Liver (tissue), 9 donors: ENCODE data around the gene UBXN1. TPM values are rescaled to one million over a fixed set of nuclear protein-coding genes. Genes with fewer than 3 reads are reported as not detected.
A peak's percentile ranks its signal among the peaks of the same experiment; 100 is the strongest.
"Not testable (repeated sequence)": the region's sequence is repeated elsewhere in the genome, so short reads cannot be mapped to it uniquely, and the experiment has no call there.

Source experiments
- DNase-seq: peaks from one replicate; pipeline ENCODE4 v3.0.0-alpha.2; 2017; ENCODE audit warnings: low spot score
- H3K27ac ChIP-seq, 2 donors: one replicate each; pipeline ENCODE4 v1.7.0; 2013; ENCODE audit warnings: inconsistent platforms in 2 of 2, low read length in 2 of 2, control low read depth in 1 of 2, low read depth in 1 of 2, mild to moderate bottlenecking in 1 of 2
- H3K27me3 ChIP-seq, 4 donors: one replicate each; pipeline versions ENCODE4 v1.6.1 to v1.7.0; 2013; ENCODE audit warnings: low read length in 3 of 4, inconsistent platforms in 1 of 4, mild to moderate bottlenecking in 1 of 4, moderate library complexity in 1 of 4; ENCODE audit not compliant: control insufficient read depth in 4 of 4, insufficient read depth in 4 of 4
- H3K36me3 ChIP-seq, 4 donors: one replicate each; pipeline versions ENCODE4 v1.6.1 to v1.7.0; 2013; ENCODE audit warnings: low read length in 3 of 4, mild to moderate bottlenecking in 3 of 4, low read depth in 1 of 4, moderate library complexity in 1 of 4; ENCODE audit not compliant: control insufficient read depth in 4 of 4, insufficient read depth in 3 of 4
- H3K4me1 ChIP-seq, 4 donors: one replicate each; pipeline versions ENCODE4 v1.6.1 to v1.7.0; 2013; ENCODE audit warnings: low read length in 3 of 4, mild to moderate bottlenecking in 3 of 4, moderate library complexity in 1 of 4; ENCODE audit not compliant: control insufficient read depth in 4 of 4, insufficient read depth in 4 of 4
- H3K4me3 ChIP-seq, 3 donors: one replicate each; pipeline versions ENCODE4 v1.6.1 to v1.7.0; 2013; ENCODE audit warnings: low read length in 3 of 3, control low read depth in 1 of 3, low read depth in 1 of 3, mild to moderate bottlenecking in 1 of 3
- H3K9ac ChIP-seq, 2 donors: one replicate each; pipeline ENCODE4 v1.7.0; 2013; ENCODE audit warnings: low read length in 2 of 2, mild to moderate bottlenecking in 2 of 2, moderate library complexity in 2 of 2, control low read depth in 1 of 2, low read depth in 1 of 2
- H3K9me3 ChIP-seq, 4 donors: one replicate each; pipeline versions ENCODE4 v1.6.1 to v1.7.0; 2013; ENCODE audit warnings: low read length in 3 of 4; ENCODE audit not compliant: control insufficient read depth in 4 of 4
- EGR1 ChIP-seq, 2 donors: IDR thresholded peaks; 2 replicates each; pipeline ENCODE4 v1.6.1; 2016 to 2018; ENCODE audit warnings: antibody characterized with exemption in 2 of 2, low read depth in 2 of 2
- FOXA2 ChIP-seq: IDR thresholded peaks from 2 replicates; pipeline ENCODE4 v1.6.1; 2016; ENCODE audit warnings: antibody characterized with exemption
- GABPA ChIP-seq, 2 donors: IDR thresholded peaks in 1 of 2; conservative IDR thresholded peaks in 1 of 2; 2 replicates each; pipeline ENCODE4 v1.6.1; 2016; ENCODE audit warnings: antibody characterized with exemption in 2 of 2, mild to moderate bottlenecking in 1 of 2, moderate library complexity in 1 of 2
- HNF4A ChIP-seq, 2 donors: conservative IDR thresholded peaks; 2 replicates each; pipeline ENCODE4 v1.6.1; 2016; ENCODE audit warnings: antibody characterized with exemption in 2 of 2, mild to moderate bottlenecking in 2 of 2
- JUND ChIP-seq, 2 donors: IDR thresholded peaks; 2 replicates each; pipeline ENCODE4 v1.6.1; 2016; ENCODE audit warnings: antibody characterized with exemption in 2 of 2
- RAD21 ChIP-seq, 2 donors: IDR thresholded peaks; 2 replicates each; pipeline ENCODE4 v1.6.1; 2016; ENCODE audit warnings: antibody characterized with exemption in 2 of 2, mild to moderate bottlenecking in 2 of 2
- SP1 ChIP-seq: IDR thresholded peaks from 2 replicates; pipeline ENCODE4 v1.6.1; 2018; ENCODE audit warnings: antibody characterized with exemption, mild to moderate bottlenecking
- WGBS: extraction: QIAGEN DNeasy Blood & Tissue Kit; methylation state at CpG from one replicate; pipeline ENCODE4 v1.1.7; 2013; 5-methylcytosine and 5-hydroxymethylcytosine counted together
- polyA plus RNA-seq, 2 donors: library from polyadenylated mRNA; stranded (reverse) in 1 of 2; unstranded in 1 of 2; fragments of 200-250 nt in 1 of 2; fragments of >200 nt in 1 of 2; fragmentation: Nextera tagmentation in 1 of 2; extraction: Ambion mirVana in 1 of 2; gene quantifications; one replicate each; pipeline versions ENCODE4 v1.2.1 to v1.2.3, GENCODE V29; 2013 to 2015
- total RNA-seq, 2 donors: library from RNA; depleted of rRNA; stranded (reverse); fragments of >200 nt; gene quantifications; one replicate each; pipeline ENCODE4 v1.2.3, GENCODE V29; 2014
- TF ChIP-seq, protein P1 (sequence below): IDR thresholded peaks from 2 replicates; pipeline ENCODE4 v1.6.1; 2016; ENCODE audit warnings: antibody characterized with exemption, mild to moderate bottlenecking
- TF ChIP-seq, protein P2 (sequence below): IDR thresholded peaks from 2 replicates; pipeline ENCODE4 v1.6.1; 2016; ENCODE audit warnings: antibody characterized with exemption
- TF ChIP-seq, protein P3 (sequence below): IDR thresholded peaks from 2 replicates; pipeline ENCODE4 v1.6.1; 2016; ENCODE audit warnings: antibody characterized with exemption
- TF ChIP-seq, protein P4 (sequence below): IDR thresholded peaks from 2 replicates; pipeline ENCODE4 v1.6.1; 2016; ENCODE audit warnings: antibody characterized with exemption
- donor health status: healthy.
- donor health status: healthy.
- donor health status: healthy.
- donor health status: healthy.
- donor health status: healthy.

Gene UBXN1
- total and polyA plus RNA-seq, 4 donors = 31.4 to 45.7 (median 41.2) TPM

DNA sequence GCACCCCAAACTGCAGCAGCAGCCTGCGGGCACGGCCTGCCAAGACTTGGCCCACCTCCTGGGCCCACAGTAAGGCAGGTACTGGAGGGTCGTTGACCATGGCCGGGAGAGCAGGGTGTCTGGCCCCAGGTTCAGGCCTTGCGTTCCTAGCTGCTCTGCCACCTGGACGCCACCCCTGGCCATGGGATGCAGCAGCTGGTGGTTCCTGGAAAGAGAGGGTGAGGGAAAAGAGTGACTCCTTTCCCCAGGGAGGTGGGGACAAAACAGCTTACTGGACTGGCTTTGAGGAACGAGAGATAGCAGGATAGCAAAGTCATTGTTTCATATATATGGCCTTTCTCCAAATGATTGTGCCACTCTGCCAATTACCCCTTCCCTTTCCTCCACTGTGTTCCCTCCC lies 26.5 kb upstream of the UBXN1 start:
- TF ChIP-seq FOXA2 = no peak
- no peak for TF ChIP-seq EGR1 (IDR thresholded peaks at IDR 0.05; ENCODE audit: low read depth in 2 of 2)
- TF ChIP-seq, protein P1, sequence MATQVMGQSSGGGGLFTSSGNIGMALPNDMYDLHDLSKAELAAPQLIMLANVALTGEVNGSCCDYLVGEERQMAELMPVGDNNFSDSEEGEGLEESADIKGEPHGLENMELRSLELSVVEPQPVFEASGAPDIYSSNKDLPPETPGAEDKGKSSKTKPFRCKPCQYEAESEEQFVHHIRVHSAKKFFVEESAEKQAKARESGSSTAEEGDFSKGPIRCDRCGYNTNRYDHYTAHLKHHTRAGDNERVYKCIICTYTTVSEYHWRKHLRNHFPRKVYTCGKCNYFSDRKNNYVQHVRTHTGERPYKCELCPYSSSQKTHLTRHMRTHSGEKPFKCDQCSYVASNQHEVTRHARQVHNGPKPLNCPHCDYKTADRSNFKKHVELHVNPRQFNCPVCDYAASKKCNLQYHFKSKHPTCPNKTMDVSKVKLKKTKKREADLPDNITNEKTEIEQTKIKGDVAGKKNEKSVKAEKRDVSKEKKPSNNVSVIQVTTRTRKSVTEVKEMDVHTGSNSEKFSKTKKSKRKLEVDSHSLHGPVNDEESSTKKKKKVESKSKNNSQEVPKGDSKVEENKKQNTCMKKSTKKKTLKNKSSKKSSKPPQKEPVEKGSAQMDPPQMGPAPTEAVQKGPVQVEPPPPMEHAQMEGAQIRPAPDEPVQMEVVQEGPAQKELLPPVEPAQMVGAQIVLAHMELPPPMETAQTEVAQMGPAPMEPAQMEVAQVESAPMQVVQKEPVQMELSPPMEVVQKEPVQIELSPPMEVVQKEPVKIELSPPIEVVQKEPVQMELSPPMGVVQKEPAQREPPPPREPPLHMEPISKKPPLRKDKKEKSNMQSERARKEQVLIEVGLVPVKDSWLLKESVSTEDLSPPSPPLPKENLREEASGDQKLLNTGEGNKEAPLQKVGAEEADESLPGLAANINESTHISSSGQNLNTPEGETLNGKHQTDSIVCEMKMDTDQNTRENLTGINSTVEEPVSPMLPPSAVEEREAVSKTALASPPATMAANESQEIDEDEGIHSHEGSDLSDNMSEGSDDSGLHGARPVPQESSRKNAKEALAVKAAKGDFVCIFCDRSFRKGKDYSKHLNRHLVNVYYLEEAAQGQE = no peak
- TF ChIP-seq HNF4A (conservative IDR thresholded peaks at IDR 0.05) = no peak
- no peak for TF ChIP-seq GABPA (IDR thresholded peaks at IDR 0.05 in 1 of 2, conservative IDR thresholded peaks at IDR 0.05 in 1 of 2)
- TF ChIP-seq, protein P2, sequence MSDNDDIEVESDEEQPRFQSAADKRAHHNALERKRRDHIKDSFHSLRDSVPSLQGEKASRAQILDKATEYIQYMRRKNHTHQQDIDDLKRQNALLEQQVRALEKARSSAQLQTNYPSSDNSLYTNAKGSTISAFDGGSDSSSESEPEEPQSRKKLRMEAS = no peak
- TF ChIP-seq RAD21 (IDR thresholded peaks at IDR 0.05) = no peak
- TF ChIP-seq, protein P3, sequence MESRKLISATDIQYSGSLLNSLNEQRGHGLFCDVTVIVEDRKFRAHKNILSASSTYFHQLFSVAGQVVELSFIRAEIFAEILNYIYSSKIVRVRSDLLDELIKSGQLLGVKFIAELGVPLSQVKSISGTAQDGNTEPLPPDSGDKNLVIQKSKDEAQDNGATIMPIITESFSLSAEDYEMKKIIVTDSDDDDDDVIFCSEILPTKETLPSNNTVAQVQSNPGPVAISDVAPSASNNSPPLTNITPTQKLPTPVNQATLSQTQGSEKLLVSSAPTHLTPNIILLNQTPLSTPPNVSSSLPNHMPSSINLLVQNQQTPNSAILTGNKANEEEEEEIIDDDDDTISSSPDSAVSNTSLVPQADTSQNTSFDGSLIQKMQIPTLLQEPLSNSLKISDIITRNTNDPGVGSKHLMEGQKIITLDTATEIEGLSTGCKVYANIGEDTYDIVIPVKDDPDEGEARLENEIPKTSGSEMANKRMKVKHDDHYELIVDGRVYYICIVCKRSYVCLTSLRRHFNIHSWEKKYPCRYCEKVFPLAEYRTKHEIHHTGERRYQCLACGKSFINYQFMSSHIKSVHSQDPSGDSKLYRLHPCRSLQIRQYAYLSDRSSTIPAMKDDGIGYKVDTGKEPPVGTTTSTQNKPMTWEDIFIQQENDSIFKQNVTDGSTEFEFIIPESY = no peak
- TF ChIP-seq JUND (IDR thresholded peaks at IDR 0.05) = no peak
- Histone ChIP-seq H3K36me3 (peaks cover 0 to 3% (median 0%) of the 10 kb centered on the region in 4 donors), H3K4me1 (peaks cover 12 to 36% (median 30%) of the 10 kb centered on the region in 4 donors), H3K27ac (peak overlapping the region; percentile 71 to 73), H3K9ac (peak overlapping the region; percentile 27 to 52), H3K27me3 (no peaks in the 10 kb centered on the region), H3K4me3 (peak overlapping the region in 2 of 3 donors; percentile 66 to 83), H3K9me3 (no peaks in the 10 kb centered on the region)
- no peak for DNase-seq
- WGBS = 60% methylated on average over 7 of the region's 7 CpGs

DNA sequence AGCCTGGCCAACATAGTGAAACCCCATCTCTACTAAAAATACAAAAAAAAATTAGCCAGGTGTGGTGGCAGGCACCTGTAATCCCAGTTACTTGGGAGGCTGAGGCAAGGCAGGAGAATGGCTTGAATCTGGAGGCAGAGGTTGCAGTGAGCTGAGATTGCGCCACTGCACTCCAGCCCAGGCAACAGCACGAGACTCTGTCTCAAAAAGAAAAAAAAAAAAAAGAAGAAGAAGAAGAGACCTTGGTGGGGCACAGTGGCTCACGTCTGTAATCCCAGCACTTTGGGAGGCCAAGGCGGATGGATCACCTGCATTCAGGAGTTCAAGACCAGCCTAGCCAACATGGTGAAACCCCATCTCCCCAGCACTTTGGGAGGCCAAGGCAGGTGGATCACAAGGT lies 25.0 kb upstream of the UBXN1 start:
- WGBS = 95% methylated on average over 4 of the region's 4 CpGs
- H3K27ac ChIP-seq, H3K9ac ChIP-seq, H3K27me3 ChIP-seq, H3K9me3 ChIP-seq, H3K4me3 ChIP-seq, H3K36me3 ChIP-seq, DNase-seq: not testable (repeated sequence)
- H3K4me1 ChIP-seq = peaks cover 10 to 25% (median 22%) of the 10 kb centered on the region in 4 donors

DNA sequence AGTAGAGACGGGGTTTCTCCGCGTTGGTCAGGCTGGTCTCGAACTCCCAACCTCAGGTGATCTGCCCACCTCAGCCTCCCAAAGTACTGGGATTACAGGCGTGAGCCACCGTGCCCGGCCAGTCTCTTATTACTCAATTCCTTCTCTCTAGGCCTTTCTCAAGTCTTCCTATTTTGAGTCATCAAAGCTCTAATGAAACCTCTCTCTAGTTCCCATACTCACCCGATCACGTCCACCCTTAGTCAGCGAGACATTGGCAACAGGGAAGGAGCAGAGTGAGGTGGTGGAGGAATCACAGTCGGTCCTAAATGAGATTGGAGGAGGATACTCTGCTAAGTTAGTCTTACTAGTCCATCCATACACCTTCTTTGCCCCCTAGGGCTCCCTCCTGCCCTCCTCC lies 23.4 kb upstream of the UBXN1 start:
- TF ChIP-seq SP1 = no peak
- TF ChIP-seq, protein P4, sequence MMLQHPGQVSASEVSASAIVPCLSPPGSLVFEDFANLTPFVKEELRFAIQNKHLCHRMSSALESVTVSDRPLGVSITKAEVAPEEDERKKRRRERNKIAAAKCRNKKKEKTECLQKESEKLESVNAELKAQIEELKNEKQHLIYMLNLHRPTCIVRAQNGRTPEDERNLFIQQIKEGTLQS = no peak
- DNase-seq = no peak
- H3K4me1 ChIP-seq = peaks cover 4 to 20% (median 17%) of the 10 kb centered on the region in 4 donors
- no peaks in the 10 kb centered on the region for H3K27me3 ChIP-seq
- WGBS = 93% methylated on average over 11 of the region's 11 CpGs
- H3K4me3 ChIP-seq = no peak overlapping the region
- no peak overlapping the region for H3K27ac ChIP-seq
- H3K9me3 ChIP-seq = no peaks in the 10 kb centered on the region
- H3K9ac ChIP-seq = no peak overlapping the region
- peaks cover 0 to 6% (median 0%) of the 10 kb centered on the region in 4 donors for H3K36me3 ChIP-seq
